GM18861 (cell line): ENCODE measurements around the gene OR10A4.
"Not testable (repeated sequence)": the region's sequence is repeated elsewhere in the genome, so short reads cannot be mapped to it uniquely, and the experiment has no call there.

Source experiments
- ATAC-seq: cut with Tn5 transposase; IDR thresholded peaks from one replicate; pipeline ENCODE4 v1.9.1; 2021; ENCODE audit not compliant: unreplicated experiment

OR10A4 gene, protein sequence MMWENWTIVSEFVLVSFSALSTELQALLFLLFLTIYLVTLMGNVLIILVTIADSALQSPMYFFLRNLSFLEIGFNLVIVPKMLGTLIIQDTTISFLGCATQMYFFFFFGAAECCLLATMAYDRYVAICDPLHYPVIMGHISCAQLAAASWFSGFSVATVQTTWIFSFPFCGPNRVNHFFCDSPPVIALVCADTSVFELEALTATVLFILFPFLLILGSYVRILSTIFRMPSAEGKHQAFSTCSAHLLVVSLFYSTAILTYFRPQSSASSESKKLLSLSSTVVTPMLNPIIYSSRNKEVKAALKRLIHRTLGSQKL

DNA sequence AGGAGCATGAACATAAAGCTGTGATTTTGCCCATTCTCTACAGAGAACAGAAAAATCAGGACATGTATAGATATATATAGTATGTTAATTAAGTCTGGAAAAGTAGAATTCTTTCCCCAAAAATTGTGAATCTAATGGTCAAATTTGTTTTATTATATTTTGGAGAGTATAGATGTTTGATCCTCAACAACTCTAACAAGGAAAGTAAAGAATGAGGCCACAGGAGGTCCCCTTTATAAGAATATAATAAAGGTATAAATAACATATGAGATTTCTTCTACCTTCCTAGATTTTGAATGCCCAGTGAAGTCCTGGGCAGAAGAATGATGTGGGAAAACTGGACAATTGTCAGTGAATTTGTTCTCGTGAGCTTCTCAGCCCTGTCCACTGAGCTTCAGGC, at the start of gene OR10A4:
Gene OR10A4, plus strand, starts transcription at position 301 of the 400 bp plus-strand sequence. Its CDS starts 23 bp downstream, at position 324.
- ATAC-seq, result no peak

DNA sequence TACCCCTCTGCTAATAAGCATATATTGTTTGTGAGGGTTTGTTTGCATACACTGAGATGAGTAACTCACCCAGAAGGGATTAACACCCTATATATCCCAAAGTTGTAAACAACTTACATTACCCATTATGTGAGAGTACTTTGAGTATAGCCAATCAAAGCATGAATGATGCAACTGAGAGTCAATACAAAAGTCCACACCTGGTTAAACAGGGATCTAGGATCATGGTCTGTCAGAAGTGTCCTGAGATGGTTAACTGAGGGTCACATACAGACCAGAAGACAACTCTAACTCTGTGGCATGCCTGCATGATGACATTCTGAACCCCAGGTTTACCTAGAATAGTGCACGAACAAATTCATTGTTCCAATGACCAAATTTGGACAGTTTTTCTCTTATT, 48.3 kb upstream of the OR10A4 start:
- no peak for ATAC-seq

DNA sequence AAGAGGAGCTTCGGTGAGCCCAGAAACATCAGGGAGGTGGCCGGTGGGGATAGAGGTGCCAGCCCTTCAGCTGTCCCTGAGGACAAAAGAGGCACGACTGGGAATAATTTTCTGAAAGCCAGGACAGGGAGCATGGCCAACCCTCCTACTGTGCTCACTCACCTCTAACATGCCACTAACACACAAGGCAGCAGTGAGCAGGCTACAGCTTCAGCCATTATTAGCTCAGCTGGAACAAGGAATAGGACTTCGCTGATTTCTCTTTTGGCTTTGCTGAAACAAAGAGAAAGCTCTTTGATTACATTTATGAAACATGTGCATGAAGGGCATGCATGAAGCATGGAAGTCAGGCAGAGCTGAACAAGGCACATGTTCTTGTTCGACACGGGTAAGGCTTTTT, 43.1 kb upstream of the OR10A4 start:
- no peak for ATAC-seq

DNA sequence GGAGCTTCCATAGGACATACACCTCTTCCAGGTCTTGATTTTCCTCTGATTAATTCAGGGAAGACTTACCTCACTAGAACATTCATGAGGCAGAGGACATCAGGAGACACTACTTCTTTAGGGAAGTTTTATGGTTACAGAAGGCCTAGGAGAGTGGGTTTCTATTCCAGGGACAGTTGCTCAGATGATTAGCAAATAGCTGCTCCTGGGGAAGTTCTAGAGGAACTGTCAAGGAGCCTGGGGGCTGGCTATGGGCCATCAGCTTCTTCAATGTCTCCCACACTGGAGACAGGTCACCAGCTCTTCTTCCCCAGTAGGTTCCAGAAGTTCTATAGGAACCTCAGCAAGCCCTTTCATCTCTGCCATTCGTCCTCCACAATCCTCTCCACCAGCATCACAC, 42.4 kb upstream of the OR10A4 start:
- no peak for ATAC-seq

DNA sequence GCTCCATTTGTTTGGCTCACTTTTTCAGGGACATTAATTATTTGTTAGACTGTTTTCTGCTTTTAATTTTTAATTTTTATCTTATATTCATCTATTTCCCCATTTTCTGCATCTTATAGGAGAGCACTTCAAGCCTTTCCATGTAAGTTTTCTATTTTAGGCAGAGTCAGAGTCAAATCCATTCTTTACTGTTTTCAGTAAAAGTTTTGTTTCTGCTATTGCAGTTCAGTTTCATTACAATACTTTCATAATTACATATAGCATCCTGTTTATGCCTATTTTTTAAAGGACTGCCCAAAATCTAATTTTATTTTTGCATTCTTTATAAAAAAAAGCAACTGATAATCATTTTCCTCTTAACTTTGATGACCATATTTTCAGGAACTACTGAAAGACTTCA, 34.7 kb upstream of the OR10A4 start:
- ATAC-seq, result no peak

DNA sequence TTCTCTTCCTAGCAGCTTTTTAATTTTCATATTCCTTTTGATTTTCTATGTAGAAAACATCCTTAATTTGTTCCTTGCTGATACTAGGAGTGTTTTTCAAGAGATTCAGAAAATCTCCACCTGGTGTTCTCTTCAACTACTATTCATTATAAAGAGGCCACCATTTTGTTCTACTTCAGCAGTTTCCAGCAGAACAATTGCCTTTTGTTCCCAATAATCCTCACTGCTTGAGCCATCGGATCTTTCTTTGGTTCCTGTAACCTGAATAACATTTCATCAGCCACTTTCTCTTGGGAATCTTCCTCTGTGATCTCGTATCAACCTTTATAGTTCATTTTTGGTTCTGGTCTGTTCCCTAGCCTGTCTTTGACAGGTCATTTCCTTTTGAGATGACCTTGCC, 32.8 kb upstream of the OR10A4 start:
- ATAC-seq, result no peak

DNA sequence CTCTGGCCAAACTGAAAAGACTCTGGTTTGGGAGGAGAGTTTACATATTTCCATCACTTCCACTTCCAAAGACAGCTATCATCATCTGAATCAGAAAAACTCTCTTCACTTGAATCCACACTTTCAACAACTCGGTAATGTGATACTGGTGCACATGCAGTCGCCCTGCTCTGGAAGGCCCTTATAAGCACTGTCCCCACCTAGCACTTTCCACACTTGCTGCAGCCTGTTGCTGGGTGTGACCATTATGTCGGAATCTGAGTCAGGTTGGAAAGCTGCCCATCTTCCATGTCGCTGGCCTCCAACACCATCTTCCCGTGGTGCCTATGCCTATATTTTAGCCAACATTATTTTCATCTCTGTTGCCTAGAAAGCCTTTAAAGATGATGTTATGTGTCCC, 32.1 kb upstream of the OR10A4 start:
- no peak for ATAC-seq

DNA sequence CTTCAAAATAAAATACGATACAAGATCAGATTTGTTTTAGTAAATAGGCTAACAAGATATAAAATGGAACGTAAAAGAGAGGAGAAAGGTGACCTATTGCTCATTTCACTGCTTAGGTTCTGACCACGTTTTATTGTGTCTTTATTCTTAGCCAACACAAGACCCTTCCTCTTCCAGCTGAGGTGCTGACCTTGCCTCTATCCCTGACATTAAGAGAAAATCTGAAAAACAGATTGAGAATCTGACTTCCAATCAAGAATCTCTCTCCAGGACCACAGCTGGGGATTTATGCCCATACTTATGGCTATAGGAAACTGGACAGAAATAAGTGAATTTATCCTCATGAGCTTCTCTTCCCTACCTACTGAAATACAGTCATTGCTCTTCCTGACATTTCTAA, 31.0 kb upstream of the OR10A4 start, which contains the start of gene OR10A5:
Gene OR10A5, plus strand, starts transcription at position 301 of the 400 bp plus-strand sequence. Its CDS starts 0 bp downstream, at position 301.
- ATAC-seq, result no peak

DNA sequence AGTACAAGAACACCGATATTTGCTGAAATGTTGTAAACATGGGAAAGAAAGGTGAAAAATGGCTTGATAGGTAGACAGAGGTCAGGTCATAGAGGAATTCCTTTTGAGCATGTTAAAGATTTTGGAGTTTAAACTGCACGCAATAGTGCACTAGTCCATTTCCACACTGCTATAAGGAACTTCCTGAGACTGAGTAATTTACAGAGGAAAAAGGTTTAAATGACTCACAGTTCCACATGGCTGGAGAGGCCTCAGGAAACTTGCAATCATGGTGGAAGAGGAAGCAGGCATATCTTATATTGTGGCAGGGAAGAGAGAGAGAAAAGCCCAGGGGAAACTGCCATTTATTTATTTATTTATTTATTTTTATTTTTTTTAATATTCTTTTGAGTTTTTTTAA, 25.9 kb upstream of the OR10A4 start:
- ATAC-seq, result no peak

DNA sequence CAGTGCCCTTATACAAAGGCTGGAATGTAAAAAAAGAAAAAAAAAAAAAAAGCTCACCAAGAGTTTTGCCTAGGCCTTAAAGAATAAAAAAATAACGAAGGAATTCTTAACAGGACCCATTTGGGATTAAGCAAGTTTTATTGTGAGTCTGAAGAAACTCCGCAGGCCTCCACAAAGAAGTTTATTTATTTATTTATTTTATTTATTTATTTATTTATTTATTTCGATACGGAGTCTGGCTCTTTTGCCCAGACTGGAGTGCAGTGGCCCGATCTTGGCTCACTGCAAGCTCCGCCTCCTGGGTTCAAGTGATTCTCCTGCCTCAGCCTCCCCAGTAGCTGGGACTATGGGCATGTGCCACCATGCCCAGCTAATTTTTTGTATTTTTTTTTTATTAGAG, 21.6 kb upstream of the OR10A4 start:
- not testable (repeated sequence) for ATAC-seq

DNA sequence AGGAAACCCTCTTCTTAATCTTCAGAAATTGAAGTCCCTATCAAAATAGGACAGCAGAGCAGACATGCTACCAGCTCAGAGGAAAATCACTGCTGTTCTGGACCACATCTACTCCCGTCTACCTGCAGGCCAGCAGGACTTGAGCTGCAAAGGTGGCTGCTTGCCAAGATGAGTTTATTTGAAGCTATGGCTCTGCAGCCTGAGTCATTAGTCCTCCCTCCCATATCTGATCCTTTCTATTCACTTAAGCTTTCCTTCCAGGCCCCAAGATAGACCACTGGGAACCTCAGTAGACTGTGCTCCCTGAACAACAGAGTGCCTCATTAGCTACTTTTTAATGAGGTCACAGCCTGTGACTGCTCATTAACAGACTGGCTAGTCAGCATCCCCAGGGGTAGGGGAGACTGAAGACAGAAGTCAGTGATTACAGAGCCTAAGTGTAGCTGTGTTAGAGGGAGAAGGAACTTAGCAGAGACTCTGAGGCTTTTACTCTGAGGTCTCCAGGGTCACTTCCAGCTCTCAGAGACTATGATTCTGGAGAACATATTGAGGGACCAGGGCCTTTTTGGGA, 20.4 kb upstream of the OR10A4 start:
- ATAC-seq, result no peak

DNA sequence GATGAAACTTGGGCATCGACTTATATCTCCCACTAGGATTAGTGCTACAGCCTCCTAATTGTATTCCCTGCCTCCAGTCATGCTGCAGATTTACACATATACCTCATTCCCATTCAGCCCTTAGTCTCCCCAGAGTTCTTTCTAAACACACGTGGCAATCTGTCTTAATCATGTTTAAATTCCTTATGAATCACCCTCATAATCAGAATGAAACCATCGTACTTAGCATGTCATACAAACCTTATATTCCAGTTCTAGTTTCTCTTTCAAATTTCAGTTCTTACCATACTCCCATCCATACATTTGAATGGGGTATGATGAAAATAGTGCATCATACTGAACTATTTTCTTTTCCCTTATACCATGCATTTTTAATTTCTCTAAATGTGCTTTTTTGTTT, 19.6 kb upstream of the OR10A4 start:
- no peak for ATAC-seq

DNA sequence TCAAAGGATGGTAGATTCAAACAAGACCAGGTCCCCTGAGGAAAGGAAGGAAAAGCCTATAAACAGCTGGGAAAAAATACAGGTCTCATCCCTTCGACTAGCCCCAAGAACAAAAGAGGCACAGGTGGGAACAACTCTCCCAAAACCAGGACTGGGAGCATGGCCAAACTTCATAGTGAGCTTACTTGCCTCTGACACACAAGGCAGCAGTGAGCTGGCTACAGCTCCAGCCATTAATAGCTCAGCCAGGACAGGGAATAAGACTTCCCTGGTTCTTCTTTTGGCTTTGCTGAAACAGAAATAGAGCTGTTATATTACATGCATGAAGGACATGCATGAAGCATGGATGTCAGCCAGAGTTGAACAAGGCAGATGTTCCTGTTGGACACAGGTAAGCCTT, 13.5 kb upstream of the OR10A4 start, which contains the start of gene OR10A2:
Gene OR10A2, plus strand, starts transcription at position 97 of the 400 bp plus-strand sequence. CDS start 6,698 bp downstream, outside the sequence.
- no peak for ATAC-seq

DNA sequence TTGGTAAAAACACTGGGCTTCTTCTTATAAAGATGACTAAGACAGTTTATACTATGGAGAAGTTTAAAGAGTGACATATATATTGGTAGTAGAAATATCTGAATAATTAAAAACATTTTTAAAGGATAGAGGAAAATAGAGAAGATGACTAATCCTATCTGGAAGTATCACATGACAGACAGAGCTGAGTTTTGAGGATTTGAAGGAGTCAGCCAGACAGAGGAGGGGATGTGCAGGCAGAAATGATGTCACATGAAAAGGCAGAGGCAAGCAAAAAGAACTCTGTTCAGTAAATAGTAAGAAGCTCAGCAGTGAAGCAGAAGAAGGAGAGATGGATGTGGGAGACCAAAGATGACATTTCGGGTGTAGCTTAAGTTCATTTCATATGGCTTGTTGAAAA, 12.0 kb upstream of the OR10A4 start:
- ATAC-seq, result no peak

DNA sequence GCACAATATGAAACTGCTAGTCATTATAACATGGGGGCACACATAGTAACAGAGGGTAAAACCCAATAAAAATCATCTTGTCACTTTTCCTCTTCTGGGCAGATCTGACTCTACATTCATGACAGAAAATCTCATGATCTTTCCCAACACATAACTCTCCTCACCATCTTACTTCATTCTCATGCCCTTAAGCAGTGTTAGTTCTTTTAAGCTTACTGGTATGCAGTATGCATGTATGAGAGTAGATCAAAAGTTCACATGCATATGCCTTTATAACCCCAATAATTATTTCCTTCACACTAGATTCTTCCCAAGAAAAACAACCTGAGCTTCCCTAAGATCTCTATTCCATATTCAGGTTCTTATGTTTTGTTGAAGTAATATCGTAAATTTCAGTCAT, 5.1 kb upstream of the OR10A4 start:
- ATAC-seq, result no peak

DNA sequence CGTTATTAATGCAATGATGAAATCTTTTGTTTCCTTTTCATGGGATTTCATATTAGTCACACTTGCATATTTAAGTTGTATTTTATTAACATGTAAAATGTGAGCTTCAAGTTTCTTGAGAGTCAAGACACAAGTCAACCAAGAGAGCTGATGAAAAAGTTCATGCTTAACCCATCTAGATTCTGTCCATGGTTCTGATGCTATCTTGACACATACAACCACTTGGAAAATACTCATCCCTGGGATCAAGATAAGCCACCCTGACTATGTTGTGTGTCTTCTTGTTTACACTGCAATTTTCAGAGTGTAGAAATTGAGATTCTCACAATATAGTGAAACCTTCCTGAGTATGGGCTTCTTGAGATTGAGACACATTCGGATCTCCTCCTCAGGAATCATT, 664 bp upstream of the OR10A4 start:
- ATAC-seq, result no peak

DNA sequence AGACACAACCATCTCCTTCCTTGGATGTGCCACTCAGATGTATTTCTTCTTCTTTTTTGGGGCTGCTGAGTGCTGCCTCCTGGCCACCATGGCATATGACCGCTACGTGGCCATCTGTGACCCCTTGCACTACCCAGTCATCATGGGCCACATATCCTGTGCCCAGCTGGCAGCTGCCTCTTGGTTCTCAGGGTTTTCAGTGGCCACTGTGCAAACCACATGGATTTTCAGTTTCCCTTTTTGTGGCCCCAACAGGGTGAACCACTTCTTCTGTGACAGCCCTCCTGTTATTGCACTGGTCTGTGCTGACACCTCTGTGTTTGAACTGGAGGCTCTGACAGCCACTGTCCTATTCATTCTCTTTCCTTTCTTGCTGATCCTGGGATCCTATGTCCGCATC, 489 bp downstream of the OR10A4 start:
- no peak for ATAC-seq

DNA sequence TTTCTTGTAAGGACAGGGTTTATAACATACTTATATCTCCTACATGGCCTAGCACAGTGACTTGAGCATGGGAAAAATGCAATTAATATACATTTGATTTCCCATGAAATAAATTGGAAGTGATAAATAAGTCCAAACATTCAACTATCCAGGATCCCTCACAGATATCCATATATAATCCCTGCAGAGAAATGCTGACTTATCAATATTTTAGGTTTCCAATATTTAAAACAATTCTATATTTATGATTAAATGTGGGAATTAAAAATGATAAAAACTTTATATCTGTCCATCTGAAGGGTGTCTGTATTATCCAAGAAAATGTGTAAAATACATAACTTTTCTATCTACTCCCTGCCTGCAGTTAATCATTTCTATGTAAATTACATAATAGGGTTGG, 6.3 kb downstream of the OR10A4 start:
- ATAC-seq, result no peak

DNA sequence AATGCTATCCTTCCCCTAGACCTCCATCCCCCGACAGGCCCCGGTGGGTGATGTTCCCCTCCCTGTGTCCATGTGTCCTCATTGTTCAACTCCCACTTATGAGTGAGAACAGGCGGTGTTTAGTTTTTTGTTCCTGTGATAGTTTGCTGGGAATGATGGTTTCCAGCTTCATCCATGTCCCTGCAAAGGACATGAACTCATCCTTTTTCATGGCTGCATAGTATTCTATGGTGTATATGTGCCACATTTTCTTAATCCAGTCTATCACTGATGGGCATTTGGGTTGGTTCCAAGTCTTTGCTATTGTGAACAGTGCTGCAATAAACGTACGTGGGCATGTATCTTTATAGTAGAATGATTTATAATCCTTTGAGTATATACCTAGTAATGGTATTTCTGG, 11.3 kb downstream of the OR10A4 start:
- not testable (repeated sequence) for ATAC-seq

DNA sequence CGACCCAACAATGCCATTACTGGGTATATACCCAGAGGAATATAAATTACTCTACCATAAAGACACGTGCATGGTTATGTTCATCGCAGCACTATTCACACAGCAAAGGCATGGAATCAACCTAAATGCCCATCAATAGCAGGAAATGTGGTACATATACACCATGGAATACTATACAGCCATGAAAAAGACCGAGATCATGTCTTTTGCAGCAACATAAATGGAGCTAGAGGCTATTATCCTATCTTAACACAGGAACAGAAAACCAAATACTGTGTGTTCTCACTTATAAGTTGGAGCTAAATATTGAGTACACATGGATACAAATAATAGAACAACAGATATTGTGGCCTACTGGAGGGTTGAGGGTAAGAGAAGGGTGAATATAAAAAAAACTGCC, 12.4 kb downstream of the OR10A4 start:
- ATAC-seq, result no peak

DNA sequence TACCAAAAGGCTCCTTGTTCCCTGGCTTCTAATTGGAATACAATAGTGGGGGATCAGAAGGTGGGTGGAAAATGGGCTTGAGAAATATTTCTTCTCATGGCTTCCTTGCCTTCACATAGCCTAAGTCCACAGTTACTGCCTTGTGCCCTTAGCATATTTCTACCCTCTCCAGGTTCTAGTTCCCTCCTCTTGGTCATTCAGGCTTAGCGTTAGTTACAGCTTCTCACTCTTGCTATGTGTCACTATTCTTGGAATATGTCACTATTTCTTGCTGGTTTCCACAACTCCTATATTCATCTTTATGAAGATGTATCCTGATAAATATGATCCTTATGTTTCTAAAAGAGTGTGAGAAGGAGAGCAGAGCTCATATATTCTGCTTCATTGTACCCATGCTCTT, 13.4 kb downstream of the OR10A4 start:
- no peak for ATAC-seq

DNA sequence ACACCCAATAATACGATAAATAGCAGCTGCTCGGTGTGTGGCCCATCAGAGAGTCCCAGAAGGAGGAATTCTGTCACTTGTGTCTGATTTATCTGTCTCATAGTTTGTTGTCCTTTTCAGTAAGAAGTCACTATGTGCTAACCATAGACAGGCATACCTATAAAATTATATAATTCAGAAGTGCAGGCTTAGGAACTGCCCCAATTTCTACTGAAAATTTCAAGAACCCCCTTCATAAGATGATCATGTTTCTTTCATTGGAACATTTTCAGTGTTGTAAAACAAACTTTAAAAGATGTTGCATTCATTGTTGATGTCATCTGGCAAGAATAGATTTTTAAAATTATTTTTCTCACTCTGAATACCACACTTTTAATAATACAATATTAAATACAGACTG, 16.0 kb downstream of the OR10A4 start, which contains the start of gene OR2D2:
Gene OR2D2, minus strand, starts transcription at position 101 of the 400 bp plus-strand sequence. Its CDS starts 0 bp downstream, at position 101.
- ATAC-seq, result no peak

DNA sequence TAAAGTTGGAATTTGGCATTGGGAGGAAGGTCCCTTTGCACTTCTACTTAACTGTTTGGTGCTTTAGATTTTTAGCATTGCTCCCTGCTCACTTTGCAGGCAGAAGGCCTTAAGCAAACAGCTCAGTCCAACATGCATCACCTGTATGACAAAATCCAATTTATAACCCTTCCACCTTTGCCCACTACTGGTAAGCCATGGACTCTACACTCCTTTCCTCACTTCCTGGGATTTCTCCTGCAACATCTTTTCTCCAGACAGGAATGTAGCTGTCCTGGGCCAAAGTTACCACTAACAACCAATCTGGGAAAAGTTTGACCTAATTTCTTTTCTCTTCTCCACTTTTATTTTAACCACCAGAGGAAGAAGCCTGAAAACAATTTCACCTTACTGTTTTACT, 17.7 kb downstream of the OR10A4 start:
- no peak for ATAC-seq
